ENCODE measurements around the gene RBFA. TPM values are rescaled to one million over a fixed set of nuclear protein-coding genes. Genes with fewer than 3 reads are reported as not detected.
"Not testable (repeated sequence)": the region's sequence is repeated elsewhere in the genome, so short reads cannot be mapped to it uniquely, and the experiment has no call there.

The RBFA gene, protein sequence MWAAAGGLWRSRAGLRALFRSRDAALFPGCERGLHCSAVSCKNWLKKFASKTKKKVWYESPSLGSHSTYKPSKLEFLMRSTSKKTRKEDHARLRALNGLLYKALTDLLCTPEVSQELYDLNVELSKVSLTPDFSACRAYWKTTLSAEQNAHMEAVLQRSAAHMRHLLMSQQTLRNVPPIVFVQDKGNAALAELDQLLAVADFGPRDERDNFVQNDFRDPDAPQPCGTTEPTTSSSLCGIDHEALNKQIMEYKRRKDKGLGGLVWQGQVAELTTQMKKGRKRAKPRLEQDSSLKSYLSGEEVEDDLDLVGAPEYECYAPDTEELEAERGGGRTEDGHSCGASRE
- 46.0 and 49.9 TPM in 2 replicates for total RNA-seq

DNA sequence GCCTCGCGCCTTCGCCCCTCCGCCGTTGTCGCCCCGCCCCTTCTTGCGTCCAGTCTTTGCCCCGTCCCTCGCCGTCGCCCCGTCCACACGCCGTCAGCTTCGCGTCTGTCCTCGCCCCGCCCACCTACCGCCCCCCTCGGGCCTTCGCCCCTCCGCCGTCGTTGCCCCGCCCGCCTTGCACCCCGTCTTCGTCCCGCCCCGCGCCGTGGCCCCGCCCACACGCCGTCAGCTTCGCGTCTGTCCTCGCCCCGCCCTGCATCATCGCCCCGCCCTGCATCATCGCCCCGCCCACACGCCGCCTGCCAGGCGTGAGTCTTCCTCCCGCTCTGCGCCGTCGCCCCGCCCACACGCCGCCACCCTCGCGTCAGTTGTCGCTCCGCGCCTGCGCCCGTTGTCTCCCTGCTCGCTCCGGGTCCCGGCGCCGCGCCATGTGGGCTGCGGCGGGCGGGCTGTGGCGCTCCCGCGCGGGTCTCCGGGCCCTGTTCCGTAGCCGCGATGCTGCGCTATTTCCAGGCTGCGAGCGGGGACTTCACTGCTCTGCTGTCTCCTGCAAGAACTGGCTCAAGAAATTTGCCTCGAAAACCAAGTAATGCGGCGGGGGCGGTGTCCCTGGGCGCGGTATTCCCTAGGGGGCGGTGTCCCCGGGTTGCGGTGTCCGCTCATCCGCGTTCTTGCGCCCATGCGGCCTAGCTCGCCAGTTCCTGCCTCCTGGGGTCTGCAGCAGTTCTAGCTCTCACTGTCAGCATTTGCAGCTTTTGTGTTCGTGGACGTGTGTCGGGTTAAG lies at the start of gene RBFA:
Gene RBFA, plus strand, starts transcription at position 367 of the 784 bp plus-strand sequence. Its CDS starts 62 bp downstream, at position 429.
- Mint-ChIP-seq H3K27me3 (peaks cover 4% of the 10 kb centered on the region), H3K4me1 (peaks cover 30% of the 10 kb centered on the region), H3K9me3 (peaks cover 13% of the 10 kb centered on the region), H3K36me3 (ENCODE audit: low read depth) (peaks cover 23% of the 10 kb centered on the region), H3K27ac (peak within 1 kb of the TSS; percentile 97), H3K4me3 (peak within 1 kb of the TSS; percentile 94)
- intact Hi-C loops (cut with micrococcal nuclease): loop anchor here (1.0 to 2.0 kb wide), 3 partner anchors 69 to 355 kb away; partner anchors contain the start of genes CTDP1 and HSBP1L1
- peak; percentile 99 for DNase-seq

GRCh38 chr18:79985172-79985571 lies 49.1 kb upstream of the RBFA start:
- Mint-ChIP-seq H3K27ac (no peak overlapping the region), H3K4me1 (peaks cover 50% of the 10 kb centered on the region)

GRCh38 chr18:79986726-79987125 lies 47.5 kb upstream of the RBFA start:
- no peak for DNase-seq
- Mint-ChIP-seq H3K9me3 (no peaks in the 10 kb centered on the region), H3K4me3 (peak overlapping the region; percentile 88), H3K27me3 (no peaks in the 10 kb centered on the region), H3K4me1 (peaks cover 45% of the 10 kb centered on the region), H3K27ac (peak overlapping the region; percentile 53), H3K36me3 (ENCODE audit: low read depth) (peaks cover 34% of the 10 kb centered on the region)
- intact Hi-C loops (cut with micrococcal nuclease): no loop called here

More at GRCh38 chr18:79985172-79985571, 49.1 kb upstream of the RBFA start:
- H3K9me3 Mint-ChIP-seq: no peaks in the 10 kb centered on the region
- intact Hi-C loops (cut with micrococcal nuclease): no loop called here
- no peak for DNase-seq
- H3K4me3 Mint-ChIP-seq: peak overlapping the region; percentile 51
- H3K27me3 Mint-ChIP-seq: no peaks in the 10 kb centered on the region
- H3K36me3 Mint-ChIP-seq (ENCODE audit: low read depth): peaks cover 36% of the 10 kb centered on the region

DNA sequence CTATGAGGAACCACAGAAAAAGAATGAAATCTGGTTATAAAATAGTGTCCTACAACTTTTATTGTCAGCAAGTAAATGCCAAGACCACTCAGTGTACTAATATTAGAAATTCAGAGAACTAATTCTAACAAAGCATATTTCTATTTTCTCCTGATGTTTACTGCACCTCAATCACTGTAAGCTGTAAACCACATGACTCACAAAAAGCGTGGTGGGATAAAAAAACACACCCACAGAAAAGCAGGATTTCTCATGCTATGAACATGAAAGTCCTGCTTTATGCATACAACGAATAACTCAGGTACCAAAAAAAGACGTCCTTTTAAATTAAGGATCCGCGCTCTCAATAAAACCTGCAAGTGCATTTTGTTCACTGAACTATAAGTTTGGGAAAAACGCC lies 46.7 kb upstream of the RBFA start:
- intact Hi-C loops (cut with micrococcal nuclease): no loop called here
- DNase-seq: no peak
- H3K9me3 Mint-ChIP-seq: no peaks in the 10 kb centered on the region
- H3K27ac Mint-ChIP-seq: peak overlapping the region; percentile 92
- H3K4me1 Mint-ChIP-seq: peaks cover 40% of the 10 kb centered on the region
- peak overlapping the region; percentile 88 for H3K4me3 Mint-ChIP-seq
- peaks cover 27% of the 10 kb centered on the region for H3K36me3 Mint-ChIP-seq (ENCODE audit: low read depth)
- no peaks in the 10 kb centered on the region for H3K27me3 Mint-ChIP-seq

GRCh38 chr18:79988071-79988450 lies 46.2 kb upstream of the RBFA start:
- Mint-ChIP-seq H3K4me3 (peak overlapping the region; percentile 88), H3K9me3 (no peaks in the 10 kb centered on the region), H3K4me1 (peaks cover 35% of the 10 kb centered on the region), H3K27me3 (no peaks in the 10 kb centered on the region), H3K36me3 (ENCODE audit: low read depth) (peaks cover 27% of the 10 kb centered on the region), H3K27ac (peak overlapping the region; percentile 92)
- peak; percentile 91 for DNase-seq
- intact Hi-C loops (cut with micrococcal nuclease): loop anchor here (1.0 to 2.0 kb wide), 4 partner anchors 37 to 309 kb away; partner anchors contain the start of genes ADNP2, CTDP1 and SLC66A2

DNA sequence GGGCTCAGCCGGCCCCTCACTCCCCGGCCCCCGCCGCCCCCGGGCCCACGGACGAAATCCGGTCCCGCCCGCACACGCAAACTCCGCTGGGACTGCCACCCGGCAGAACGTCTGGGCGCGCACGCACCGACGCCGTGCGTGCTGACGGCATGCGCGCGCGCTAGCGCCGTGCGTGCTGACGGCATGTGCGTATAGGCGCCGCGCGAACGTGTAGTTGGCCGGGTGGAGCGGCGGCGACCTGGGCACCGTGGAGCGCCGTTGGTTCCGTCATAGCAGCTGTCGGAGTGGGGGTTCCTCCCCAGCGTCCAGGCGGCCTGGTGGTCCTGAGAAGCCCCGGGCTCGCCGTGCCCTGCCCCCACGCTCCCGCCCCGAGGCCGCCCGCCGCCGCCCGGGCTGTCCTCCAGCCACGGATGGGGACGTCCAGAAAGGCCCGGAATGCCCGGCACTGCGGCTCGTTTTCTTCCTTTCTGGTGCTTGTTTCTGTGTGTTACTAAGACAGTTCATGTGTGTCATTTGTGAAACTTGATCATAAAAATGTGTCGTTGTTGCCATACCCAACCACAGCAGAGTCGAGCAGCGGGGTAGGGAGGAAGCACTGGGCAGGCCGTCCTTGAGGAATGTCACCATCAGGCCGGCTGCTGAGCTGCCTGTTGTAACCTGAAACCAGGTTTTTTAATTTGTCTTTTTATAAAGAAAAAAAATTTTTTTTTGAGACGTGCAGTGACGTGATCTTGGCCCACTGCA lies 45.6 kb upstream of the RBFA start, which contains the start of gene TXNL4A:
Gene TXNL4A, minus strand, starts transcription at position 113 of the 744 bp plus-strand sequence. CDS start 171 bp downstream, outside the sequence.
- Mint-ChIP-seq H3K27me3 (no peaks in the 10 kb centered on the region), H3K36me3 (ENCODE audit: low read depth) (peaks cover 27% of the 10 kb centered on the region), H3K9me3 (no peaks in the 10 kb centered on the region), H3K4me1 (peaks cover 32% of the 10 kb centered on the region), H3K27ac (peak within 1 kb of the TSS; percentile 94), H3K4me3 (peak within 1 kb of the TSS; percentile 88)
- intact Hi-C loops (cut with micrococcal nuclease): loop anchor here (1.0 to 2.0 kb wide), 4 partner anchors 37 to 309 kb away; partner anchors contain the start of genes ADNP2, CTDP1 and SLC66A2
- peak; percentile 96 for DNase-seq

DNA sequence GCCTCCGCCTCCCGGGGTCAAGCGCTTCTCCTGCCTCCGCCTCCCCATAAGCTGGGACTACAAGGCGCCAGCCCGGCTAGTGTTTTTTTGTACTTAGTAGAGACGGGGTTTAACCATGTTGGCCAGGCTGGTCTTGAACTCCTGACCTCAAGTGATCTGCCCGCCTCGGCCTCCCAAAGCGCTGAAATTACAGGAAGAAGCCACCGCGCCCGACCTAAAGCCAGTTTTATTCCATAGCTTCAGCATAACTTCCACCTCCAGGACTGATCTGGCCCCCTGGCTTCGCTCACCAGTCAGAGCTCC lies 45.1 kb upstream of the RBFA start:
- Mint-ChIP-seq H3K4me3 (peak overlapping the region; percentile 88), H3K36me3 (ENCODE audit: low read depth) (peaks cover 23% of the 10 kb centered on the region), H3K9me3 (no peaks in the 10 kb centered on the region), H3K27ac (peak overlapping the region; percentile 94), H3K27me3 (no peaks in the 10 kb centered on the region), H3K4me1 (peaks cover 27% of the 10 kb centered on the region)
- intact Hi-C loops (cut with micrococcal nuclease): loop anchor here (2.0 kb wide), 1 partner anchor 120 kb away; the partner anchor contains the start of gene ADNP2
- DNase-seq: no peak

DNA sequence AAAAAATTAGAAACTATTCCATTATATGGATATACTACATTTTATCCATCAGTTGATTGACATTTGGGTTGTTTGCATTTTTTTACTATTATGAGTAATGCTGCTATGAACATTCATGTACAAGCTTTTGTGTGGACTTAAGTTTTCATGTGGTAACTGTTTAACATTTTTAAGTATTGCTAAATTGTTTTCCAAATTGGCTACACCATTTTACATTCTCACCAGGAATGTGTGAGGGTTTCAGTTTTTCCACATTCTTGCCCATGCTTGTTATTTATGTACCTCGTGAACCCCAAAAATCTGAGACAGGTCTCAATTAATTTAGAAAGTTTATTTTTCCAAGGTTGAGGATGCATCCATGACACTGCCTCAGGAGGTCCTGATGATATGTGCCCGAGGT lies 42.7 kb upstream of the RBFA start:
- peaks cover 9% of the 10 kb centered on the region for H3K36me3 Mint-ChIP-seq (ENCODE audit: low read depth)
- intact Hi-C loops (cut with micrococcal nuclease): no loop called here
- no peaks in the 10 kb centered on the region for H3K9me3 Mint-ChIP-seq
- no peak for DNase-seq
- no peak overlapping the region for H3K4me3 Mint-ChIP-seq
- H3K27me3 Mint-ChIP-seq: no peaks in the 10 kb centered on the region
- H3K4me1 Mint-ChIP-seq: peaks cover 12% of the 10 kb centered on the region
- H3K27ac Mint-ChIP-seq: no peak overlapping the region

GRCh38 chr18:79999701-80000100 lies 34.5 kb upstream of the RBFA start:
- DNase-seq; H3K27ac Mint-ChIP-seq; intact Hi-C loops (cut with micrococcal nuclease); H3K36me3 Mint-ChIP-seq (ENCODE audit: low read depth); H3K4me1 Mint-ChIP-seq; H3K4me3 Mint-ChIP-seq; H3K27me3 Mint-ChIP-seq: not testable (repeated sequence)
- peaks cover 13% of the 10 kb centered on the region for H3K9me3 Mint-ChIP-seq

DNA sequence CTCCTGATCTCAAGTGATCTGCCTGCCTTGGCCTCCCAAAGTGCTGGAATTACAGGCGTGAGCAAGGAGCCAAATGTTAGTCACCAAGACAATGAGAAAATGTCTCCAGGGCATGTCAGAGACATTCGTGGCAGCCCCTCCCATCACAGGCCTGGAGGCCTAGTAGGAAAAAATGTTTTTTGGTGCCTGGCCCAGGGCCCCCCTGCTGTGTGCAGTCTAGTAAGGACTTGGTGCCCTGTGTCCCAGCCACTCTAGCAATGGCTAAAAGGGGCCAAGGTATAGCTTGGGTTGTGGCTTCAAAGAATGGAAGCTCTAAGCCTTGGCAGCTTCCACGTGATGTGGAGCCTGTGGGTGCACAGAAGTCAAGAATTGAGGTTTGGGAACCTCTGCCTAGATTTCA lies 33.4 kb upstream of the RBFA start:
- H3K27me3 Mint-ChIP-seq: no peaks in the 10 kb centered on the region
- peaks cover 6% of the 10 kb centered on the region for H3K36me3 Mint-ChIP-seq (ENCODE audit: low read depth)
- no peaks in the 10 kb centered on the region for H3K4me1 Mint-ChIP-seq
- H3K4me3 Mint-ChIP-seq: no peak overlapping the region
- intact Hi-C loops (cut with micrococcal nuclease): no loop called here
- H3K9me3 Mint-ChIP-seq: peaks cover 13% of the 10 kb centered on the region
- no peak for DNase-seq
- H3K27ac Mint-ChIP-seq: no peak overlapping the region

DNA sequence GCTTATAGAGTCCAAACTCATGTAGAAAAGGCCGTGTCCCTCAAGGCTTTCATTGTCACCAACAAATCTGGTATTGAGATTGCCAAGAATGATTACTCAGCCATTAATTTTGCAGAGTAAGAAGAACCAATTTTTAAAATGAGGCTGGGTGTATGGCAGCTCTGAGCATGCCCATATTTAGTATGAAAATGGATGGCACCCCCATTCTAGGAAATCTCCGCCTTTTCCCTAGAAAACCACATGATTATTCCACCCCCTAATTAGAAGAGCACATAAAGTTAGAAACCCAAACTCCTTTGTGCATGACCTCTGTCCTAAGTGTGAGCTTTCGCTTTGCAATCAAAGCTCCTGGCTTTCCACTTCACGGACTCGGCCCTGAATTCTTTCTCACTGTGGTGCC lies 31.8 kb upstream of the RBFA start:
- Mint-ChIP-seq H3K36me3 (ENCODE audit: low read depth) (peaks cover 6% of the 10 kb centered on the region), H3K9me3 (peaks cover 13% of the 10 kb centered on the region), H3K27me3 (no peaks in the 10 kb centered on the region), H3K4me1 (no peaks in the 10 kb centered on the region), H3K4me3 (no peak overlapping the region), H3K27ac (no peak overlapping the region)
- intact Hi-C loops (cut with micrococcal nuclease): no loop called here
- DNase-seq: no peak

DNA sequence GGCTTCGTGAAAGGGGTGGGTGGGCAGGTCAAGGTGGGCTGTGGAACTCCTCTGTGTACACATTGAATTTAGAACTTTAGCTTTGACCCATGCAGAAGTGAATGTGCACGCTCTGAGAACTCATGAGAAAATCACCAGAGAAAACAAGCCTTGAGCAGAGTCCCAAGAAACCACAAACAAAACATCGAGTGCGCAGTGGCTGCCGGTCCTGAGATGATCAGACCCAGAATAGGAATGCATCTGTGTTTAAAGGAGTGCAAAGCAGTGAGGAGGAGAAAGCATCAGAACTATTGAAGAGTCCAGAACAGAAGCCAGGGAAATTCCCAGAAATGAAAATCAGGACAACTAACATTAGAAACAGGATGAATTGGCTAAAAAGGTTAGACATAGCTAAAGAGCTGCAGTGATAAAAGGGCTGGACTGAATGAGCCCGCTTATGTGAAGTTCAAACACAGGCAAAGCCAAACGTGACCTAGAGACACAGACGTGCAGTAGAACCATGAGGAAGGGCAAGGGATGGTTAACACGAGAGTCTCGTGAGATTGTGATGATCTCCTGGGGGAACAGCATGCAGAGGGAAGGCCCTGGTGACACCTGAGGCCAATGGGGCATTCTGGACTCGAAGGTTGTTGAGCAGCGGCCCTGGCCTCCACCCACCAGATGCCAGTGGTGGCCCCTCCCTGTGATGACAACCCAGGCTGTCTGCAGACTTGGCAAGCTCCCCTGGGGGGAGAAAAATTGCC lies 29.5 kb upstream of the RBFA start:
- Mint-ChIP-seq H3K9me3 (peaks cover 15% of the 10 kb centered on the region), H3K4me1 (no peaks in the 10 kb centered on the region), H3K36me3 (ENCODE audit: low read depth) (peaks cover 5% of the 10 kb centered on the region), H3K27me3 (no peaks in the 10 kb centered on the region), H3K27ac (no peak overlapping the region), H3K4me3 (no peak overlapping the region)
- intact Hi-C loops (cut with micrococcal nuclease): no loop called here
- no peak for DNase-seq

- H3K27ac Mint-ChIP-seq: no peak overlapping the region
- DNase-seq: no peak
- intact Hi-C loops (cut with micrococcal nuclease): no loop called here
- H3K4me1 Mint-ChIP-seq: no peaks in the 10 kb centered on the region
- H3K4me3 Mint-ChIP-seq: no peak overlapping the region
- no peaks in the 10 kb centered on the region for H3K27me3 Mint-ChIP-seq
- peaks cover 6% of the 10 kb centered on the region for H3K9me3 Mint-ChIP-seq
- no peaks in the 10 kb centered on the region for H3K36me3 Mint-ChIP-seq (ENCODE audit: low read depth)
Measured at GRCh38 chr18:80006724-80007123, 27.5 kb upstream of the RBFA start.
